Body of pancreas (tissue), 4 donors: ENCODE results near the gene MTSS2. TPM values are rescaled to one million over a fixed set of nuclear protein-coding genes. Genes with fewer than 3 reads are reported as not detected.
A peak's percentile ranks its signal among the peaks of the same experiment; 100 is the strongest.

Experiments used
- ATAC-seq: fragments of 150-250 bp; one replicate; pipeline ENCODE4 v1.9.1; 2016
- DNase-seq, 4 donors: peaks; one replicate each; pipeline ENCODE4 v3.0.0-alpha.2; 2019
- H3K27ac ChIP-seq, 4 donors: fragments of 200-600 bp; sonication (generic); 1 replicate in 3 of 4; 2 replicates in 1 of 4; pipeline versions ENCODE4 v1.5.1 to v1.6.1; 2016 to 2019; ENCODE audit warnings: mild to moderate bottlenecking in 1 of 4, mixed read lengths in 1 of 4, moderate library complexity in 1 of 4
- H3K27me3 ChIP-seq, 2 donors: fragments of 200-600 bp; sonication (generic); one replicate each; pipeline ENCODE4 v1.6.0; 2016; ENCODE audit warnings: mild to moderate bottlenecking in 1 of 2
- H3K36me3 ChIP-seq, 2 donors: fragments of 200-600 bp; sonication (generic); replicated peaks in 1 of 2; 2 replicates each; pipeline ENCODE4 v1.5.1; 2016; ENCODE audit warnings: low read depth in 2 of 2; ENCODE audit not compliant: insufficient read depth in 1 of 2
- H3K4me1 ChIP-seq: fragments of 200-600 bp; sonication (generic); one replicate; pipeline ENCODE4 v1.6.0; 2016
- H3K4me3 ChIP-seq, 2 donors: fragments of 200-600 bp; sonication (generic); 1 replicate in 1 of 2; 2 replicates in 1 of 2; pipeline ENCODE4 v1.5.1; 2016 to 2019
- H3K9me3 ChIP-seq, 3 donors: fragments of 200-600 bp; sonication (generic); 1 replicate in 2 of 3; 2 replicates in 1 of 3; pipeline ENCODE4 v1.5.1; 2016
- CTCF ChIP-seq, 7 experiments: fragments of 450-650 bp in 4 of 7; fragments of 200-600 bp in 3 of 7; sonication (generic) in 3 of 7; IDR thresholded peaks; one replicate each; pipeline ENCODE4 v1.5.1; 2016 to 2019; ENCODE audit warnings: antibody characterized with exemption in 7 of 7
- POLR2A ChIP-seq, 3 donors: fragments of 450-650 bp; IDR thresholded peaks; one replicate each; pipeline ENCODE4 v1.6.1; 2016; ENCODE audit warnings: antibody characterized with exemption in 3 of 3, mild to moderate bottlenecking in 2 of 3
- WGBS, 2 donors: methylation state at CpG; one replicate each; pipeline ENCODE4 v1.1.5; 2017; 5-methylcytosine and 5-hydroxymethylcytosine counted together
- intact Hi-C: fragments of 100-400 bp; cut with DNase I; formaldehyde crosslinking; loops from one replicate; pipeline ENCODE4 v1.15.1; 2023
- total RNA-seq, 2 donors: library from RNA; depleted of rRNA; stranded (reverse); fragments of >200 nt; gene quantifications; one replicate each; pipeline ENCODE4 v1.1.0, GENCODE V29; 2016

Gene MTSS2
- total RNA-seq, 2 donors from 2014 or later, result 8.8 to 23.4 TPM

- WGBS, 2 donors, result 93 to 95% methylated on average over 10 to 22 of the region's 22 CpGs
Observed at GRCh38 chr16:70689035-70689969, 3.4 kb upstream of the MTSS2 start.

GRCh38 chr16:70688246-70688742, 2.4 kb upstream of the MTSS2 start:
- H3K4me3 ChIP-seq, result no peak overlapping the region
- DNase-seq, result peak in 2 of 4 donors; percentile 42 to 43
- peaks cover 46% of the 10 kb centered on the region for H3K4me1 ChIP-seq
- no peak for ATAC-seq
- TF ChIP-seq POLR2A (IDR thresholded peaks at IDR 0.05) (no peak), CTCF (IDR thresholded peaks at IDR 0.05) (no peak)
- intact Hi-C loops, result no loop called here
- H3K27ac ChIP-seq, result peak overlapping the region in 2 of 4 donors; percentile 60 to 78
- 46 to 75% methylated on average over 3 to 8 of the region's 8 CpGs for WGBS, 2 donors
- no peaks in the 10 kb centered on the region for H3K36me3 ChIP-seq
- H3K27me3 ChIP-seq, result no peaks in the 10 kb centered on the region
- no peaks in the 10 kb centered on the region for H3K9me3 ChIP-seq

More at GRCh38 chr16:70689035-70689969, 3.4 kb upstream of the MTSS2 start:
- Histone ChIP-seq H3K4me3 (no peak overlapping the region), H3K36me3 (no peaks in the 10 kb centered on the region), H3K27me3 (no peaks in the 10 kb centered on the region), H3K4me1 (peaks cover 35% of the 10 kb centered on the region), H3K9me3 (no peaks in the 10 kb centered on the region), H3K27ac (peak overlapping the region in 1 of 4 donors; percentile 60)
- peak in 2 of 4 donors; percentile 52 to 61 for DNase-seq
- no peak for ATAC-seq
- TF ChIP-seq POLR2A (IDR thresholded peaks at IDR 0.05) (no peak), CTCF (IDR thresholded peaks at IDR 0.05) (no peak)
- intact Hi-C loops, result no loop called here

- intact Hi-C loops, result no loop called here
- 86 to 90% methylated on average over 14 to 17 of the region's 18 CpGs for WGBS, 2 donors
- no peak overlapping the region for H3K4me3 ChIP-seq
- no peaks in the 10 kb centered on the region for H3K36me3 ChIP-seq
- TF ChIP-seq POLR2A (IDR thresholded peaks at IDR 0.05) (no peak), CTCF (IDR thresholded peaks at IDR 0.05) (no peak)
- ATAC-seq (no peak), DNase-seq (no peak)
- H3K4me1 ChIP-seq, result peaks cover 49% of the 10 kb centered on the region
- no peaks in the 10 kb centered on the region for H3K27me3 ChIP-seq
- H3K9me3 ChIP-seq, result no peaks in the 10 kb centered on the region
- peak overlapping the region in 2 of 4 donors; percentile 60 to 78 for H3K27ac ChIP-seq
Observed at GRCh38 chr16:70687671-70688245, 1.9 kb upstream of the MTSS2 start.

- 93% methylated on average over 5 of the region's 5 CpGs; no CpG with 5 or more reads in 1 of the 2 donors for WGBS, 2 donors
- Histone ChIP-seq H3K9me3 (no peaks in the 10 kb centered on the region), H3K36me3 (no peaks in the 10 kb centered on the region), H3K27ac (peak overlapping the region in 2 of 4 donors; percentile 6 to 78), H3K4me1 (peaks cover 56% of the 10 kb centered on the region), H3K4me3 (no peak overlapping the region), H3K27me3 (no peaks in the 10 kb centered on the region)
- no peak for TF ChIP-seq POLR2A (IDR thresholded peaks at IDR 0.05)
- TF ChIP-seq CTCF (IDR thresholded peaks at IDR 0.05), result no peak
- no peak for ATAC-seq
- intact Hi-C loops, result no loop called here
- DNase-seq, result no peak
Observed at GRCh38 chr16:70687102-70687511, 1.3 kb upstream of the MTSS2 start.
